ENCODE data around the gene ATRN.

- no peak for TF ChIP-seq POLR2A (IDR thresholded peaks at IDR 0.05)
- TF ChIP-seq CTCF (IDR thresholded peaks at IDR 0.05) = no peak
- no peak for TF ChIP-seq EP300 (IDR thresholded peaks at IDR 0.05)
Observed at GRCh38 chr20:3693376-3693775, 222.6 kb downstream of the ATRN start.

All from tibial nerve (tissue), 4 donors.